AG04450 (cell line): Measurements from ENCODE around the gene HPS6. TPM values are rescaled to one million over a fixed set of nuclear protein-coding genes. Genes with fewer than 3 reads are reported as not detected.

Experiments
- CTCF ChIA-PET: fragments of 300-600, 350-600 bp; formaldehyde crosslinking; extraction: SDS; loops from one replicate; lab custom pipeline; 2022; ENCODE audit warnings: antibody characterized with exemption, inconsistent platforms; lab: Charles Lee
- POLR2A ChIA-PET: fragments of 350-600 bp; formaldehyde crosslinking; extraction: SDS; loops from one replicate; lab custom pipeline; 2021; ENCODE audit warnings: antibody characterized with exemption, inconsistent platforms; lab: Yijun Ruan, JAX
- DNase-seq: peaks from one replicate; pipeline ENCODE4 v3.0.0-alpha.2; 2011; ENCODE audit warnings: low read depth, low spot score
- H3K27ac ChIP-seq: one replicate; pipeline ENCODE4 v1.5.1; 2012; ENCODE audit warnings: low read depth, low read length, control low read depth
- H3K27me3 ChIP-seq: one replicate; pipeline ENCODE4 v1.6.0; 2012; ENCODE audit warnings: low read length; ENCODE audit not compliant: control insufficient read depth, insufficient read depth
- H3K4me3 ChIP-seq: 2 replicates; pipeline ENCODE4 v1.5.1; 2011; ENCODE audit warnings: mild to moderate bottlenecking, low read depth, low read length, control low read depth
- H3K9me3 ChIP-seq: 2 replicates; pipeline ENCODE4 v1.5.1; 2012; ENCODE audit warnings: low read length; ENCODE audit not compliant: control insufficient read depth, insufficient read depth
- polyA plus RNA-seq: library from polyadenylated mRNA; depleted of rRNA; stranded (reverse); fragments of >200 nt; gene quantifications from 2 replicates; pipeline ENCODE4 v1.2.3, GENCODE V29; 2011
- TF ChIP-seq, protein P1 (sequence below): IDR thresholded peaks from 2 replicates; pipeline ENCODE4 v1.5.1; 2011; ENCODE audit warnings: low read depth, low read length, control low read depth, inconsistent platforms

The HPS6 gene
- polyA plus RNA-seq, 1 experiment: 6.4 TPM

DNA sequence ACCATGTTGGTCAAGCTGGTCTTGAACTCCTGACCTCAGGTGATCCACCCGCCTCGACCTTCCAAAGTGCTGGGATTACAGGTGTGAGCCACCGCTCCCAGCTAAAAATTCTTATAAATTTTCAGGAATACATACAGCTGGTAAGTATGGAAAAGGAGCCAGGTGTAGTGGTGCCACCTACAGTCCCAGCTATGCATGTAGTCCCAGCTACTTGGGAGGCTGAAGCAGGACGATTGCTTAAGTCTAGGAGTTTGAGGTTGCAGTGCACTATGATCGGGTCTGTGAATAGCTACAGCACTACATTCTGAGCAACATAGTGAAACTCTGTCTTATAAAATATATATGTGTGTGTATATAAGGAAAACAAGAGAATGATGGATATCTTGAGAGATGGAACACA is 36.0 kb downstream of the HPS6 start:
- H3K4me3 ChIP-seq: no peak overlapping the region
- no peak overlapping the region for H3K27ac ChIP-seq
- TF ChIP-seq, protein P1, sequence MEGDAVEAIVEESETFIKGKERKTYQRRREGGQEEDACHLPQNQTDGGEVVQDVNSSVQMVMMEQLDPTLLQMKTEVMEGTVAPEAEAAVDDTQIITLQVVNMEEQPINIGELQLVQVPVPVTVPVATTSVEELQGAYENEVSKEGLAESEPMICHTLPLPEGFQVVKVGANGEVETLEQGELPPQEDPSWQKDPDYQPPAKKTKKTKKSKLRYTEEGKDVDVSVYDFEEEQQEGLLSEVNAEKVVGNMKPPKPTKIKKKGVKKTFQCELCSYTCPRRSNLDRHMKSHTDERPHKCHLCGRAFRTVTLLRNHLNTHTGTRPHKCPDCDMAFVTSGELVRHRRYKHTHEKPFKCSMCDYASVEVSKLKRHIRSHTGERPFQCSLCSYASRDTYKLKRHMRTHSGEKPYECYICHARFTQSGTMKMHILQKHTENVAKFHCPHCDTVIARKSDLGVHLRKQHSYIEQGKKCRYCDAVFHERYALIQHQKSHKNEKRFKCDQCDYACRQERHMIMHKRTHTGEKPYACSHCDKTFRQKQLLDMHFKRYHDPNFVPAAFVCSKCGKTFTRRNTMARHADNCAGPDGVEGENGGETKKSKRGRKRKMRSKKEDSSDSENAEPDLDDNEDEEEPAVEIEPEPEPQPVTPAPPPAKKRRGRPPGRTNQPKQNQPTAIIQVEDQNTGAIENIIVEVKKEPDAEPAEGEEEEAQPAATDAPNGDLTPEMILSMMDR: no peak
- DNase-seq: no peak
- H3K27me3 ChIP-seq: no peaks in the 10 kb centered on the region
- ChIA-PET CTCF (interaction anchor here (0.6 to 3.2 kb wide), 3 partner anchors 11 to 28 kb away, joined by 3 to 12 read pairs (median 6); no protein-coding TSS in a partner anchor), POLR2A (no interaction called here)
- no peaks in the 10 kb centered on the region for H3K9me3 ChIP-seq

DNA sequence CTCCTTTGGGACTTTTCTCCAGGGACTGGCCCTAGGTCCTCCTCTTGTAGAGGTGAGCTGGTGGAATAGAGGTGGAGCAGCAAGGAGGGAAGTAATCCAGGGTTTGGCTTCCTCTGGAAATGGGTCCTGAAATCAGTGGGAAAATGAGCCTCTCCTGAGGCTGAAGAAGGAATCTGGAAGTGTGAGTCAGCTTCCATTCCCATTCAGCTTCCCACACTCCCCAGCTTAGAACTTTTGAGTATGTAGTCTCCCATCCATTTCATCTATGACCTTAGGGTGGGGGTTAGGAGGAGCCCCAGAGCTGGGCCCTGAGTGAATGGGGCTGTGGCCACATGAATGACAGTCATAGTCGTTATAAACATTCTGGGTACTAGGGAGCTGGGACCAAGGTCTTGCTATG is 37.3 kb downstream of the HPS6 start:
- DNase-seq: no peak
- Histone ChIP-seq H3K4me3 (no peak overlapping the region), H3K27me3 (no peaks in the 10 kb centered on the region), H3K9me3 (no peaks in the 10 kb centered on the region), H3K27ac (no peak overlapping the region)
- TF ChIP-seq, protein P1: no peak
- POLR2A ChIA-PET: interaction anchor here (0.5 to 1.6 kb wide), 2 partner anchors 12 to 18 kb away, joined by 3 to 14 read pairs; no protein-coding TSS in a partner anchor
- CTCF ChIA-PET: interaction anchor here (0.5 to 3.2 kb wide), 3 partner anchors 10 to 29 kb away, joined by 3 to 12 read pairs (median 5); no protein-coding TSS in a partner anchor

DNA sequence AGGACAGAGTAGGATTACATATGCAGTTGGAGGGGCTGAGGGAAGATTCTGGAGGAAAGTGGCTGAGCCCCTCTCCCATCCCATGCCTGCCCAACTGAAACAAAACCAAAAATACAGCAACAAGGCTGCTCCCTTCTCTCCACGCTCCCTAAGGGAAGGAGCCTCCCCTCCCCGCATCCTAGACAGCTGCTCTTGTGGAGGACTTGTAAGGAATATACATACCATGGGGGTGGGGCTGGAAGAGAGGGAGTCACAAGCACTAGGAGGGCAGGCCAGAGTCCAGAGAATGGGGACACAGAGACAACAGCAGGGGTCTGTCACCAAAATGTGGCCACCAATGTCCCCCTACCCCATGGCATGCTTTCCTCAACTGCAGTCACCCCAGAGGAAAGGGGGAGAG is 41.8 kb downstream of the HPS6 start:
- DNase-seq: no peak
- Histone ChIP-seq H3K27me3 (no peaks in the 10 kb centered on the region), H3K4me3 (no peak overlapping the region), H3K27ac (peak overlapping the region; percentile 31), H3K9me3 (no peaks in the 10 kb centered on the region)
- ChIA-PET POLR2A (interaction anchor here (0.5 to 0.7 kb wide), 3 partner anchors 8 to 42 kb away, joined by 3 to 4 read pairs (median 3); no protein-coding TSS in a partner anchor), CTCF (interaction anchor here (2.8 kb wide), 1 partner anchor 34 kb away, joined by 9 read pairs; no protein-coding TSS in a partner anchor)
- TF ChIP-seq, protein P1: no peak

DNA sequence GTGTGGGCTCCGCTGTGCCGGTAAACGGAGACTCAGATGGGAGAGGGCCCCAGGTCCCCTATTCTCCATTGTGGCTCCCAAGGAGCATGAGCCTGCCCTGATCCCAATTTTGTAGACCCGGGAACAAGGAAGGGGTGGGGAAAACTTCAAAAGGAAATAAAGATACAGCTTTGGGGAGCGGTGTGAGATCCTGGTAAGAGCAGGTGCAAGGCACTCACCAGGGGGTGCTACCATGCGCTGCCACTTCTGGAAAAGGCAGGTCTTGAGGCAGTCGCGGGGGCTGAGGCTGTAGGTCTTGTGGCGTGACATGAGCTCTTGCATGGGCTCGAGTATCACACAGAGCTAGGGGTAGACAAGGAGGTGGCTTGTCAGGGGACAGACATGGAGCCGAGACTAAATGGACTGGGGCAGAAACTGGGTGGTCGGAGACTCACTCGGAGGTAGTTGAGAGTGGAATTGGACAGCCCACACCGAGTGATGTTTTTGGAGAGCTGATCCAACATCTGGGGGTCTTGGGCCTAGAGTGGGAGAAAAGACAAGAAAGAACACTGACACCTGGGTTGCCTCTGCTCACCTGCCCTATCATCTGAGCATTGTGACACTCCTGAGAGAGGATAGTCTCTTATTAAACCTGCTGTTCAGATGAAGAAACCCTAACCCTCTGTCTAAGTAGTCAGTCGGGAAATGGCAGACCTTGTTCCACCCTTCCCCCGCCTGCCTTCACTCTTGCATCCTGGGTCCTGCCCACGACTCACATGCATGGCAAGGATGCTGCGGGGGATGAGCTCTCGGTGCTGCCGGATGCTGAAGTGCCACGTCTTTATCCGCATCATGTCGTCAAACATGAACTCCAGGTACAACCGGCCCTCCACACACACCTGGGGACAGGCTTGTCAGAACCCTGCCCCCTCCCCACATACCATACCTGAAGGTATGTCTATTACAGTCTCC is 44.3 kb downstream of the HPS6 start:
- DNase-seq: no peak
- POLR2A ChIA-PET: interaction anchor here (1.2 kb wide), 1 partner anchor 35 kb away, joined by 4 read pairs; no protein-coding TSS in a partner anchor

More for the DNA sequence above, 44.3 kb downstream of the HPS6 start:
- TF ChIP-seq, protein P1: no peak
- Histone ChIP-seq H3K27ac (no peak overlapping the region), H3K27me3 (no peaks in the 10 kb centered on the region), H3K9me3 (no peaks in the 10 kb centered on the region), H3K4me3 (no peak overlapping the region)
- CTCF ChIA-PET: interaction anchor here (1.0 to 1.4 kb wide), 3 partner anchors 37 to 270 kb away, joined by 3 read pairs; no protein-coding TSS in a partner anchor
